IPS-15b (cell line): ENCODE results near the gene ACTN4.
"Not testable (repeated sequence)": the region's sequence is repeated elsewhere in the genome, so short reads cannot be mapped to it uniquely, and the experiment has no call there.

Experiments used
- H3K27me3 ChIP-seq: one replicate; pipeline ENCODE4 v1.6.1; 2013; ENCODE audit warnings: low read length; ENCODE audit not compliant: control insufficient read depth, insufficient read depth
- H3K36me3 ChIP-seq: one replicate; pipeline ENCODE4 v1.6.1; 2013; ENCODE audit warnings: low read length; ENCODE audit not compliant: control insufficient read depth, insufficient read depth
- H3K4me1 ChIP-seq: one replicate; pipeline ENCODE4 v1.6.1; 2013; ENCODE audit warnings: mild to moderate bottlenecking, low read length; ENCODE audit not compliant: control insufficient read depth, insufficient read depth
- H3K4me3 ChIP-seq: one replicate; pipeline ENCODE4 v1.5.1; 2013; ENCODE audit warnings: low read depth, low read length
- H3K9ac ChIP-seq: one replicate; pipeline ENCODE4 v1.6.1; 2013; ENCODE audit warnings: low read depth, mild to moderate bottlenecking, low read length
- H3K9me3 ChIP-seq: one replicate; pipeline ENCODE4 v1.6.1; 2013; ENCODE audit warnings: mild to moderate bottlenecking, low read length; ENCODE audit not compliant: control insufficient read depth, insufficient read depth

ACTN4 gene

DNA sequence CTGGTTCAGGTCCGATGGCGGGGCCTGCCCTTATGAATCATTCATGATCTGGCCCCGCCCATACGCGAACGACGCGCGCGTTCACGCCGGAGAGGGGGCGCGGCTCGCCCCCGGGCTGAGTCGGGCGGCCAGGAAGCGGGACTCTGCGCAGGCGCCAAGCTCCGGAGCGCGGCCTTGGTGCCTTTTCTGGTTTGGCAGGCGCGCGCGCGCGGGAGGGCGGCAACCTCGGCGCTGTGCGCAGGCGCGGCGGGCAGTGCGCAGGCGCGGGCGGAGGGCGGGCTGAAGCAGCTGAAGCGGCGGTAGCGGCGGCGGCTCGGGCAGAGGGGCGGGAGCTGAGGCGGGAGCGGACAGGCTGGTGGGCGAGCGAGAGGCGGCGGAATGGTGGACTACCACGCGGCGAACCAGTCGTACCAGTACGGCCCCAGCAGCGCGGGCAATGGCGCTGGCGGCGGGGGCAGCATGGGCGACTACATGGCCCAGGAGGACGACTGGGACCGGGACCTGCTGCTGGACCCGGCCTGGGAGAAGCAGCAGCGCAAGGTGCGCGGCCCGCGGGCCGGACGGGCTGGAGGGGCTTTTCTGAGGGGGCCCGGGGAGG is at the start of gene ACTN4:
ACTN4 (plus strand) TSS at position 282 of the 598 bp plus-strand sequence; CDS start at position 379, 97 bp downstream.
- no peaks in the 10 kb centered on the region for H3K36me3 ChIP-seq
- H3K9me3 ChIP-seq = no peaks in the 10 kb centered on the region
- peaks cover 19% of the 10 kb centered on the region for H3K4me1 ChIP-seq
- H3K9ac ChIP-seq = peak within 1 kb of the TSS; percentile 88
- no peaks in the 10 kb centered on the region for H3K27me3 ChIP-seq
- peak within 1 kb of the TSS; percentile 80 for H3K4me3 ChIP-seq

DNA sequence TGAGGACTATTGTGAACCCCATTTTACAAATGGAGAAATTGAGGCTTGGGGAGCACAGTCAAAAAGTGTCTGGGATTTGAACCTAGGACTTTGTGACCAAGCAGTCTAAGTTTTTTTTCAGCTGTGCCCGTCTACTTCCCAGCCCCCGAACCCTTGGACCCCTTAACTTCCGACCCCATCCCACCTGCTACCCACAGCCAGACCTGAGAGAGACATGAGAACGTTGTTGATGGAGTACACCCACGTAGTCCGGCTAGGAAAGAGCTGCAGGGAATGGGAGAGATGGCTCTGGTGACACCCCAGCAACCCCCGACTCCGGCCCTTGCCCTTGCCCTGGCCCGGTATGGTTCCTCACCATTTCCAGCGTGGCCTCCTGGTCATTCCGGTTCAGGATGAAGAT is 47.7 kb upstream of the ACTN4 start:
- peaks cover 2% of the 10 kb centered on the region for H3K4me1 ChIP-seq
- no peak overlapping the region for H3K9ac ChIP-seq
- H3K9me3 ChIP-seq = no peaks in the 10 kb centered on the region
- H3K4me3 ChIP-seq = no peak overlapping the region
- no peaks in the 10 kb centered on the region for H3K27me3 ChIP-seq
- H3K36me3 ChIP-seq = no peaks in the 10 kb centered on the region

DNA sequence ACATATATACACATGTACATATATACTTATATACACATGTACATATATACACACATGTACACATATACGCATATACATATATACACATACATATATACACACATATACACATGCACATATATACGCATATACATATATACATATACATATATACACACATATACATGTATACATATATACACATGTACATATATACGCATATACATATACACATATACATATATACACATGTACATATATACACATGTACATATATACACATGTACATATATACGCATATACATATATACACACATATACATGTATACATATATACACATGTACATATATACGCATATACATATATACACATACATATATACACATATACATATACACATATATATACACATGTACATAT is 44.6 kb upstream of the ACTN4 start:
- not testable (repeated sequence) for H3K9ac ChIP-seq, H3K36me3 ChIP-seq, H3K4me1 ChIP-seq, H3K9me3 ChIP-seq, H3K27me3 ChIP-seq, H3K4me3 ChIP-seq

DNA sequence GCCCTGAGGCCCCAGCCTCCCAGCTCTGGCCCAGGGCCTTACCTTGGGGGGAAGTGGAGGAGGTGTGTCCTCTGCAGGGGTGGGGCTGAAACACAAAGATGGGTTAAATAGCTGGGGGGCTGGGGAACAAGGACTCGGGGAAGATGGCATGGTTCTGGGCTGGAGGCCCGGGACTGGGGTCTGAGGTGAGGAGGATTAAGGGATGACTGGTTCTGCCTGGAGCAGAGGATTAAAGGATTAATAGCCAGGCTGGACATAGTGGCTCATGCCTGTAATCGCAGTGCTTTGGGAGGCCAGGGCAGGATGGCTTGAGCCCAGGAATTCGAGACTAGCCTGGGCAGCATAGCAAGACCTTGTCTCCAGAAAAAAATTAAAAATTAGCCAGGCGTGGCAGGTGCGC is 41.3 kb upstream of the ACTN4 start:
- peaks cover 3% of the 10 kb centered on the region for H3K36me3 ChIP-seq
- no peaks in the 10 kb centered on the region for H3K4me1 ChIP-seq
- no peaks in the 10 kb centered on the region for H3K9me3 ChIP-seq
- no peak overlapping the region for H3K9ac ChIP-seq
- H3K27me3 ChIP-seq = no peaks in the 10 kb centered on the region
- no peak overlapping the region for H3K4me3 ChIP-seq

DNA sequence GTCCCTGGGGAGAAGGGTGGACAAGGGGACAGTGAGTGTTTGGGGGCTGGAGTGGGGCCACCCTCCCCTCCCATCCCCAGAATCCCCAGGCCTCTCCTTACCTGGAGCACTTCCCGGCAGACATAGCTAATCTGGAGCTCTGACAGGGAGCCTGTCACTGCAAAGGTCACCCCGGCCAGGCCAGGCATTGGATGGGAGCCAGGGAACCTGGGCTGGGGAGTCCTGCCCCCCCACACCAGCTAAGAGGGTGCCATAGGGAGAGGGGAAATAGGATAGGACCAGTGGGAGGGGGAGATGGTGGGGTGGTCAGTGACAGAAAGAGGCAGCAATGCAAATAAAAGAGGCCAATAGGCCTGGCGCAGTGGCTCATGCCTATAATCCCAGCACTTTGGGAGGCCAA is 33.2 kb upstream of the ACTN4 start:
- H3K4me3 ChIP-seq = no peak overlapping the region
- no peaks in the 10 kb centered on the region for H3K9me3 ChIP-seq
- no peaks in the 10 kb centered on the region for H3K27me3 ChIP-seq
- H3K9ac ChIP-seq = no peak overlapping the region
- no peaks in the 10 kb centered on the region for H3K4me1 ChIP-seq
- no peaks in the 10 kb centered on the region for H3K36me3 ChIP-seq

DNA sequence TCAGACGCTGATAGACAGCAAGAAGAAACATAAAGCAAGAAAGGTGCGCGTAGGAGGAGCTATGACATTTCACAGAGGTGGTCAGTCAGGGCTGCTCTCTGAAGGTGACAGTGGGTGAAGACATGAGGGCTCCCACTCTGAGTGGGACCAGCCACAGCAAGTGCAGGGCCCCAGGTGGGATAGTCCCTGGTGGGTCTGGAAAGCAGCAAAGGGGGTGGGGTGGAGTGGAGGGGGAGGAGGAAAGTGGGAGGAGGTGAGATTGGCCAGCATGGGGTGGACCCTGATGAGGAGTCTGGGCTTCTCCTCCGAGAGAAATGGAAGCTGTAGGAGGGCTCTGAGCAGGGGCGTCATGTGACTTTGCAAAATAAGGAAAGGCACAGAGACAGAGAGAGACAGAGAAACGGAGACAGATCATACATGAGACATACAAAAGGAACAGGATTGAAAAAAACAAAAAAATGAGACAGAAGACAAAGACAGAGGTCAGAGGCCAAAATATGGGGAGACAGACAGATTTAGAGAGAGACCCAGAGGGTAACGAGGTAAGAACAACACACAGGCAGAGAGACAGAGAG is 32.4 kb upstream of the ACTN4 start:
- Histone ChIP-seq H3K27me3 (no peaks in the 10 kb centered on the region), H3K4me1 (no peaks in the 10 kb centered on the region), H3K9ac (peak overlapping the region; percentile 37), H3K9me3 (no peaks in the 10 kb centered on the region), H3K4me3 (no peak overlapping the region), H3K36me3 (no peaks in the 10 kb centered on the region)

DNA sequence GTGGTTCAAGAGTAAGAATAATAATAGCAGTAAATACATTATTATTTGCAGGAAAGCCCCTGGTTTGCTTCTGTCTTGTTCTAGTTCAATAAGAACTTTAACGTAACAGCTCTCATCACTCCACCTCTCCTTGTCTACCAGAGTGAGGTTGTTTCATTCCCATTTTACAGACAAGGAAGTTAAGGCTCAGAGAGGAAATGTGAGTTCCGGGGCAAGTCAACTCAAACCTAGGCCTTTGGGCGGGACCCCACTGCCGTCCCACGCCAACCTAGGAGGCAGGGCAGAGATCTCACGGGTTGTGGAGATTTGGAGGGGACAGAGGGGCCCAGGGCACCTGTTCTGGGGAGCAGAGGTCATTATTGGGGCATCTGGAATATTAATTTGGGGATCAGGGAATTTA is 31.2 kb upstream of the ACTN4 start:
- Histone ChIP-seq H3K36me3 (peaks cover 1% of the 10 kb centered on the region), H3K27me3 (no peaks in the 10 kb centered on the region), H3K4me3 (no peak overlapping the region), H3K9me3 (no peaks in the 10 kb centered on the region), H3K4me1 (no peaks in the 10 kb centered on the region), H3K9ac (no peak overlapping the region)

DNA sequence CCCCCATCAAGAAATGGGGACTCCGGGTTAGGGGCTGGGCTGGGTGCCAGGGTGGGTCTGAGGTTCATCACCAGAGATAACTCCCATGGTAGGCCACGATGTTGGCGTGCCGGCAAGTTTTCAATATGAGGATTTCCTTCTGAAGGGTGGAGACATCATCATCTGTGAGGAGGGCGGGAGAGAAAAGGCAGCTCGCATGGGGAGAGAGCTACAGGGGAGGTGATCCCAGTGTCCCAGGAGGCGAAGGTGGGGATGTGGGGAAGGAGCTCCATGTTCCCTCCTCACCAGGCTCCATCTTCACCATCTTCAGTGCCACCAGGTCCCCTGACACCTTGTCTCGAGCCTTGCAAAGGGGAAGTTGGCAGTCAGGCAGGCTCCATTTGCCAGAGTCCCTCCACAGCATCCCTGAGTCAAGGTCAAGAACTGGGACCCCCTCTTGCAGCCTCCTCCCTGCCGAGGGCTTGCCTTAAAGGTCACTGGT is 30.1 kb upstream of the ACTN4 start:
- Histone ChIP-seq H3K9me3 (no peaks in the 10 kb centered on the region), H3K4me3 (peak overlapping the region; percentile 100), H3K9ac (peak overlapping the region; percentile 39), H3K36me3 (peaks cover 12% of the 10 kb centered on the region), H3K27me3 (no peaks in the 10 kb centered on the region), H3K4me1 (no peaks in the 10 kb centered on the region)

DNA sequence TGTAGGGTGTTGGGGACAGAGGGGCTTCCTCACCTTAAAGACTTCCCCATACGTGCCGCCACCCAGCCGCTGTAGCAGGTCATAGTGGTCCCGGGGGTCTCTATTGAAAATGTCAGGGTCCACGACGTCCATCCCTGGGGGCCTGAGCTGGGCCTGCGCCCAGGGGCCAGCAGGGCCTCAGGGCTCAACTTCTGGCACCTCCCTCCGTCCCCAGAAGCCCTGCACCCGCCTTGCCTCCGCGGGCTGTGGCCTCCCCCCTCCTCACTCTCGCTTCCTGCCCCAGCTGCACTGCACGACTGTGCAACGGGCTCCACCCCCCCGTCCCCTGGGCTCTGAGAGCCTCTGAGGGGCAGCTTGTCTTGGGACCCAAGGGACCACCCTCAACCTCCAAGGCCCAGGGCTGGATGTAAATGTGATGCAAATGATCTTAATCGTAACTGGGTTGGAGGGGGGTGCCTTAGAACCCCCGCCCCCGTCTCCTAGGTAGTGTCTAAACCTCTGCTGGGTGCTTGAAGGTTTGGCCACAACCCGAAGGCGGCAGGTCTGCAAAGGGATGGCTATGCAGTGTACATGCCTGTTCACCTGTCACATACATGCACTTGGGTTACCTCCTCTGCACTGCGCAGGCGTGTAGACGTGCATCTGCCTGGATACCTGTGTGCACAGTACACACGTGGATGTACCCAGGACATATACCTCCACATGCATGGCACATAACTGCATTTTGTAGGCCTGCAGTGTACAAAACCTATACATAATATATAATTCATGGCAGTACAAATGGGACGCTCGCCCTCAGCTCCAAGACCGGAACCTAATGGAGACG is 29.5 kb upstream of the ACTN4 start, which contains the start of gene MAP4K1:
MAP4K1 (minus strand) TSS at position 190 of the 826 bp plus-strand sequence; CDS start at position 132, 58 bp downstream.
- H3K36me3 ChIP-seq = peaks cover 12% of the 10 kb centered on the region
- H3K9me3 ChIP-seq = no peaks in the 10 kb centered on the region
- peak within 1 kb of the TSS; percentile 100 for H3K4me3 ChIP-seq
- no peaks in the 10 kb centered on the region for H3K27me3 ChIP-seq
- H3K4me1 ChIP-seq = no peaks in the 10 kb centered on the region
- peak within 1 kb of the TSS; percentile 56 for H3K9ac ChIP-seq

DNA sequence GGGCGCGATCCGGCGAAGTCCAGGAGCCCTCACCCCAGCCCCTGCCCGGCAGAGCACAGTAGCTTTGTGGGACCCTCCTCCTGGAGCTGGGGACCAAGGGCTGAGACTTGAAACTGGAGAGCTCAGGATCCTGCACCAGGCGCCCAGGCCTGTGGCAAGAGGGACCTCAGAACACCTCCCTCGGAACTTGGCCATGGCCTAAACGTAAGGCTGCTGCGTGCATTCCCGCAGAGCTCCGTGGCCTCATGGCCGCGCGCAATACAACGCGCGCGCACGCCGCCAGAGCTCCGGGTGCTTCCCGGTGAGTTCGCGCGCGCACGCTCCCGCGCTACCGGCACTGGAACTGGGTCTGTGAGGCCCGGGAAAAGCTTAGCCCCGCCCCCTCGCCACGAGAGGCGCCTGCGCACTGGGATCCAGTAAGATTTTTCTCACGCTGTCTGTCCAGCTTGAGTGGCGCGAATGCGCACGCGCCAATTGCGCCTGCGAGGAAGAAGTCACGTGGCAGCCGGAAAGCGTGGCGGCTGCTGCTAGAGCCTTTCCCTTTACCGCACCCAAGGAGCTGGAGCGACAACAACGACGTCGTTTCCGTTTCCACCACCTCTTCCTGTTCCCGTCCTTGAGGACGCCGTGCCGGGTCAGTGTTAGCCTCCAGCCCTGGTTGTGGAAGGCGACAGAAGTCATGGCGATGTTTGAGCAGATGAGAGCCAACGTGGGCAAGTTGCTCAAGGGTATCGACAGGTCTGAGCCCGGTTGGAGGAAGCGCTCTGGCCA is 28.7 kb upstream of the ACTN4 start, which contains the start of gene EIF3K:
EIF3K (plus strand) TSS at position 599 of the 771 bp plus-strand sequence; CDS start at position 680, 81 bp downstream.
- Histone ChIP-seq H3K36me3 (peaks cover 16% of the 10 kb centered on the region), H3K27me3 (no peaks in the 10 kb centered on the region), H3K9ac (peak within 1 kb of the TSS; percentile 57), H3K4me3 (peak within 1 kb of the TSS; percentile 100), H3K9me3 (no peaks in the 10 kb centered on the region), H3K4me1 (no peaks in the 10 kb centered on the region)
